ENCODE measurements around the gene LDLRAD2.

LDLRAD2 gene

GRCh38 chr1:21842606-21843162 is 30.6 kb downstream of the LDLRAD2 start:
- DNase-seq (ENCODE audit: low read depth in 3 of 3) = no peak

GRCh38 chr1:21843208-21843607 is 31.1 kb downstream of the LDLRAD2 start:
- no peak for DNase-seq (ENCODE audit: low read depth in 3 of 3)

DNA sequence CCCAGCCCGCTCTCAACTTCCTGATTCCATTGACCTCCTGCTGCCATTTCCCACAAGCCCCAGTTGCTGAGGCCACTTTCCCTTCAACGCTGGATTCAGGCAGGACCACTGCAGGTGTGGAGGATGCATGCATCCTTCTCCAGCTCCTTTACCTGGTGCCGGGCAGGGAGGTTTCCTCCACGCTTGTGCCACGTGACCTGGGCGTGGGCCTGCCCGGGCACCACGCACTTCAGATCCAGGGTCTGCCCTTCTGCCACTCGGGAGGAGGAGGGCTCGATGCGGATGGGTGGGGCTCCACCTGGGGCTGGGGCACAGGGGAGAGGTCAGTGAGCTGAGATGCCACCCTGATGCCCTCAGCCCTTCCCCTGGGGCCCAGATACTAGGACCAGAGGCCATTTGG is 31.9 kb downstream of the LDLRAD2 start:
- DNase-seq (ENCODE audit: low read depth in 3 of 3) = no peak

DNA sequence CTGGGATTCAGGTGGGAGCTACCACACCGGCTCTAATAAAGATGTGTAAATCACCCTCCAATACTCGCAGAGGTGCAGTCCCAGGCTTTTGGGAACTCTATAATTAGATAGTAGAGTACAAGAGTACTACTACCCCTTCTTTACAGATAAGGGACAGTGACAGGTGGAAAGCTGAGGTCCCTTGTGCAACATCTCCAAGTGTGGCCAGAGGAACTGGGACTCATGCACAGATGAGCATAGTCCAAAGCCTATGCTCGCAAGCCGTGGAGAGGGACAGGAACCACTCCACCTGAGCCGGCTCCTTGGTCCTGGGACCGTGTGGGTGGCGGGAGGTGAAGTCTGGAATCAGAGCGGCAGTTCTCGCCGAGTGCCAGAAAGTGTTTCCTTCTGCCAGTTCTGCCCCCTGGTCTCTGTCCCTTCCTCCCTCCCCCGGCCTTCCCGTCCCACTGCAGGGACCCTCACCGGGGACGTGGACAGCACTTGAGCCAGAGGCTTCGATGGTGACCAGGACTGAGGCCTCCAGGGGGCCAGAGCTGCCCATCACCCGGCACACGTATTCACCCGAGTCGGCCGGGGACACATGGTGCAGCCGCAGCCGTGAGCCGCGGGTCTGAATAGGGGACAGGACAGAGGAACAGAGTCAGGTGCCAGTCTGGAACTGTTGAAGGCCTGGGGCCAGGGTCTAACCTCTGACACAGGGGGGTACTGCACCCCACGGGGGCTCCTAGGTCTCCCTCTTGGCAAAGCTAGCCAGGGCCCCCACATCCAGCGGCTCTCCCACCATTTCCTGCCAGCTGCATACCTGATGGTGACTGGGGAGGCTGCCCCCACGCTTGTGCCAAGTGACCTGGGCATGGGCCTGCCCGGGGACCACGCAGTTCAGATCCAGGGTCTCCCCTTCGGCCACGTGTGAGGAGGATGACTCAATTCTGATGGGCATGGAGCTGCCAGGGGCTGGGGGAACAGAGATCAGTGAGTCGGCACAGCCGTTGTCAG is 33.9 kb downstream of the LDLRAD2 start:
- DNase-seq (ENCODE audit: low read depth in 3 of 3) = no peak

DNA sequence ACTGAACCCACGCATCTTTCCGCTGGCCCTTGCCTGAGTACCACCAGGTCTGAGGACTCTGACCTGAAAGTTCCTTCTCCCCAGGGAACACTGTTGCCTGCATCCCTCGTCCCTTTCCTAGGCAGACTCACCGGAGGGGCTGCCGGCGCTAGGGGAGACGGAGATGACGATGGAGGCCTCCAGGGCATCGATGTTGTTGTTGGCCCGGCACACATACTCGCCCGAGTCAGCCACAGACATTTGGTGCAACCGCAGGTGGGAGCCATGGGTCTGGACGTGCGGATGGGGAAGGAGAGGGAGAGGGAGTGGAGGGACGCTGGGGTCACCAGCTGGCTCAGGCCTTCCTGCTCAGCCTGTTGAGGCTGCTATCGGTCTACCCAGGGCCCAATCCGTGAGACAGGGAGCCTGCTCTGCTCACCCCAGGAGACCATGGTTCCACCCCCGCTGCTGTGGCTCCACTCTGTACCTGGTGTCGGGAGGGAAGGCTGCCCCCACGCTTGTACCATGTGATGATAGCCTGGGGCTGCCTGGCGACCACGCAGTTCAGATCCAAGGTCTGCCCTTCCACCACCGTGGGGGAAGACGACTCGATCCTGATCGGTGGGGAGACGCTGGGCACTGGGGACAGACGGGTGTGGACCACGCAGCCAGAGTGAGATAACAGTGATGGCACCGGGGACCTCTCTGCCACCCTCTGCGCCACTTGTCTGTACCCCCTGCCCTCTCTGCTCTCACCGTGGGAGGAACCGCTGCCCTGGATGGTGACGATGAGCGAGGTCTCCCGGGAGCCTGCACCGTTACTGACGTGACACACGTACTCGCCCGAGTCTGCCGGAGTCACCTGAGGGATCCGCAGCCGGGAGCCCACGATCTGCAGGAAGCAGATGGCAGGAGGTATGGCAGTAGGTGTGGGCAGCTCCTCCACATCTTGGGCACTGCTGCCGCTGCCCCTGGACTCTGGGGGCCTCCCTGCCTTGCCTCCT is 35.4 kb downstream of the LDLRAD2 start:
- DNase-seq (ENCODE audit: low read depth in 3 of 3) = no peak

- DNase-seq (ENCODE audit: low read depth in 3 of 3) = no peak
These were observed 36.6 kb downstream of the LDLRAD2 start for GRCh38 chr1:21848524-21849174.

GRCh38 chr1:21849909-21850576 is 38.0 kb downstream of the LDLRAD2 start:
- DNase-seq (ENCODE audit: low read depth in 3 of 3) = no peak

DNA sequence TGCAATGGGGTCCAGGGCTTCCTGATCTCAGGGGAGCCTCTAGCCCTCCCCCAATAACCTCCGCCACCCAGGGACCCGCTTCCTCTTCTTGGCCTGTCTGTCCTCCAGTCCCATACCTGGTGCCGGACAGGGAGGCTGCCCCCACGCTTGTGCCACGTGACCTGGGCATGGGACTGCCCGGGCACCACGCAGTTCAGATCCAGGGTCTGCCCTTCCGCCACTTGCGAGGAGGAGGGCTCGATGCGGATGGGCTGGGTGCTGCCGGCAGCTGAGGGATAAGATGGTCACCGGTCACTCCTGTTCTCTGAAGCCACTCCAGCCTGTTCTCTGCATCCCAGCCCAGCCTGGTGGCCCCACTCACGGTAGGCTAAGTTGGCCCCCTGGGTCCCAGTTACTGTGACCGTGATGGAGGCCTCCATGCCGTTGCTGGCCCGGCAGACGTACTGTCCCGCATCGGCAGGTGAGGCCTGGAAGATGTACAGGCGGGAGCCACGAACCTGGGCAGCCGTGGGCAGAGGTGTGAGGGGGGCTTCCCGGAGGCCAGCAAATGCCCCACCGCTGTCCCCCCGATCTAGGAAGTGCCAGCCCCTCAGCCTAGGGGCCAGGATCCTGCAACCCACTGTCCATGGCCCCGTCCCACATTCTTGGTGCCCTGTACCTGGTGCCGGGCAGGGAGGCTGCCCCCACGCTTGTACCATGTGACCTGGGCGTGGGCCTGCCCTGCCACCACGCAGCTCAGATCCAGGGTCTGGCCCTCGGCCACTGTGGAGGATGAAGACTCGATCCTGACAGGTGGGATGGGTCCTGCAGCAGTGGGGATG is 39.6 kb downstream of the LDLRAD2 start:
- DNase-seq (ENCODE audit: low read depth in 3 of 3) = no peak

- DNase-seq (ENCODE audit: low read depth in 3 of 3) = no peak
These were observed 40.4 kb downstream of the LDLRAD2 start for GRCh38 chr1:21852282-21853130.

GRCh38 chr1:21853131-21853427 is 41.0 kb downstream of the LDLRAD2 start:
- DNase-seq (ENCODE audit: low read depth in 3 of 3) = no peak

- DNase-seq (ENCODE audit: low read depth in 3 of 3) = no peak
These were observed 42.2 kb downstream of the LDLRAD2 start for GRCh38 chr1:21854090-21854750.

DNA sequence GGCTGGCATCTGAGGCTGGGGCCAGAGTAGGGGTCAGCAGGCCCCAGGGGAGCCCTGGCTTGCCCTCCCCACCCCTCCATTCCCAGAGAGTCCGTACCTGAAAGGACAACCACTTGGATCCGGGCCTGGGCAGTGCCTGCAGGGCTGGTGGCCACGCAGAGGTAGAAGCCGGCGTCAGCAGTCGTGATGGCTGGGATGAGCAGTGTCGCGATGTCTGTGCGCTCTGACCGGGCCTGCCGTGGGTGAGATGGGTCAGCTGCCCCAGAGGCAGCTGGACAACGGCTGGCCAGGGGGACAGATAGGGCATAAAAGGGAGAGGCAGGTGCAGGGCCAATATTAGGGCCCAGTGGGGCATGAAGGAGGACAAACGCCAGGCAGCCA is 42.7 kb downstream of the LDLRAD2 start:
- DNase-seq (ENCODE audit: low read depth in 3 of 3) = no peak

GRCh38 chr1:21855257-21856096 is 43.4 kb downstream of the LDLRAD2 start:
- no peak for DNase-seq (ENCODE audit: low read depth in 3 of 3)

GRCh38 chr1:21857142-21857839 is 45.2 kb downstream of the LDLRAD2 start:
- DNase-seq (ENCODE audit: low read depth in 3 of 3) = no peak

GRCh38 chr1:21857840-21858670 is 46.0 kb downstream of the LDLRAD2 start:
- no peak for DNase-seq (ENCODE audit: low read depth in 3 of 3)

GRCh38 chr1:21859669-21860179 is 47.7 kb downstream of the LDLRAD2 start:
- DNase-seq (ENCODE audit: low read depth in 3 of 3) = no peak

All from stimulated activated CD4-positive, alpha-beta T cell treated with anti-CD3 and anti-CD28 coated beads, TNF-alpha, amount 100 ng/mL, for 4 hours (primary cell).